ENCODE results near the gene KAT7. TPM values are rescaled to one million over a fixed set of nuclear protein-coding genes. Genes with fewer than 3 reads are reported as not detected.

KAT7 gene
- total and polyA plus RNA-seq, 2 of the 8 experiments (the other 6 are each of a cell fraction or from before 2014, with no cell fraction given) = 90.9 to 139 TPM

- TF ChIP-seq CTCF (IDR thresholded peaks at IDR 0.05; ENCODE audit: control extremely low read depth in 1 of 3, insufficient read depth in 1 of 3, low read depth in 1 of 3, low read length in 3 of 3) (no peak), GTF2F1 (IDR thresholded peaks at IDR 0.05; ENCODE audit: borderline replicate concordance, low read depth, low read length) (no peak), JUN (IDR thresholded peaks at IDR 0.05; ENCODE audit: low read depth, low read length) (no peak), CTBP2 (IDR thresholded peaks at IDR 0.05; ENCODE audit: borderline replicate concordance, insufficient read depth, insufficient read length, low read length) (no peak), TAF7 (optimal IDR thresholded peaks at IDR 0.05; ENCODE audit: borderline replicate concordance, low read depth, low read length) (no peak), RBBP5 (IDR thresholded peaks at IDR 0.05; ENCODE audit: borderline replicate concordance, low read depth, low read length) (no peak), SUZ12 (IDR thresholded peaks at IDR 0.05; ENCODE audit: low read length) (no peak), KDM1A (IDR thresholded peaks at IDR 0.05; ENCODE audit: borderline replicate concordance, low read length) (no peak), TCF12 (IDR thresholded peaks at IDR 0.05; ENCODE audit: low read depth, low read length) (no peak), ZNF274 (IDR thresholded peaks at IDR 0.05; ENCODE audit: borderline replicate concordance, extremely low read depth, low read length) (no peak), RXRA (IDR thresholded peaks at IDR 0.05; ENCODE audit: insufficient read depth, low read depth, low read length) (no peak)
Measured at GRCh38 chr17:49850772-49851386, 62.4 kb downstream of the KAT7 start (continued).

Data from H1 (cell line).